Measurements from ENCODE around the gene PPP1R37.
"Not testable (repeated sequence)": the region's sequence is repeated elsewhere in the genome, so short reads cannot be mapped to it uniquely, and the experiment has no call there.

PPP1R37 gene

GRCh38 chr19:45097450-45097775 lies 4.4 kb downstream of the PPP1R37 start:
- no peak for DNase-seq

- DNase-seq: no peak
Measured at GRCh38 chr19:45097776-45098520, 5.0 kb downstream of the PPP1R37 start.

GRCh38 chr19:45098521-45099466 lies 5.8 kb downstream of the PPP1R37 start:
- no peak for DNase-seq

GRCh38 chr19:45099467-45100191 lies 6.7 kb downstream of the PPP1R37 start:
- DNase-seq: no peak

GRCh38 chr19:45100201-45100600 lies 7.2 kb downstream of the PPP1R37 start:
- DNase-seq: no peak

GRCh38 chr19:45100846-45101252 lies 7.9 kb downstream of the PPP1R37 start:
- no peak for DNase-seq

GRCh38 chr19:45101806-45102205 lies 8.8 kb downstream of the PPP1R37 start:
- no peak for DNase-seq

GRCh38 chr19:45102481-45102880 lies 9.5 kb downstream of the PPP1R37 start:
- DNase-seq: no peak

GRCh38 chr19:45103156-45103507 lies 10.2 kb downstream of the PPP1R37 start:
- peak; percentile 23 for DNase-seq

GRCh38 chr19:45103508-45104319 lies 10.7 kb downstream of the PPP1R37 start:
- DNase-seq: no peak

GRCh38 chr19:45104658-45105349 lies 11.8 kb downstream of the PPP1R37 start:
- no peak for DNase-seq

- DNase-seq: not testable (repeated sequence)
Measured at GRCh38 chr19:45106363-45106762, 13.4 kb downstream of the PPP1R37 start.

- DNase-seq: no peak
Measured at GRCh38 chr19:45107621-45108150, 14.7 kb downstream of the PPP1R37 start.

- no peak for DNase-seq
Measured at GRCh38 chr19:45110851-45111266, 17.9 kb downstream of the PPP1R37 start.

- no peak for DNase-seq
Measured at GRCh38 chr19:45112111-45112827, 19.3 kb downstream of the PPP1R37 start.

GRCh38 chr19:45113628-45114027 lies 20.6 kb downstream of the PPP1R37 start:
- DNase-seq: no peak

GRCh38 chr19:45114116-45114515 lies 21.1 kb downstream of the PPP1R37 start:
- DNase-seq: no peak

GRCh38 chr19:45115809-45116615 lies 23.0 kb downstream of the PPP1R37 start:
- DNase-seq: no peak

- DNase-seq: peak; percentile 66
Measured at GRCh38 chr19:45117167-45117594, 24.2 kb downstream of the PPP1R37 start.

GRCh38 chr19:45117671-45118070 lies 24.7 kb downstream of the PPP1R37 start:
- DNase-seq: no peak
